Right lobe of liver (tissue), 4 donors: ENCODE measurements around the gene KLC1.

Experiments
- CTCF ChIP-seq, 4 donors: fragments of 200-600 bp in 3 of 4; fragments of 450-650 bp in 1 of 4; IDR thresholded peaks; one replicate each; pipeline versions ENCODE4 v1.5.1 to v1.8.0; 2016 to 2022; ENCODE audit warnings: antibody characterized with exemption in 4 of 4, mild to moderate bottlenecking in 2 of 4
- POLR2A ChIP-seq: fragments of 450-650 bp; IDR thresholded peaks from one replicate; pipeline ENCODE4 v1.6.1; 2017; ENCODE audit warnings: antibody characterized with exemption, mild to moderate bottlenecking
- donor health status: DM: no; HTN: no; CAD: no.
- donor health status: DM: no; HTN: no; CAD: no.
- donor health status: DM: no; HTN: yes; CAD: no.

- TF ChIP-seq POLR2A (no peak), CTCF (IDR thresholded peaks at IDR 0.05) (no peak)
These were observed 34.7 kb upstream of the KLC1 start for GRCh38 chr14:103594265-103594664.
